ENCODE results near the gene EPN2. TPM values are rescaled to one million over a fixed set of nuclear protein-coding genes. Genes with fewer than 3 reads are reported as not detected.

Gene EPN2
- total and polyA plus RNA-seq, 2 experiments from 2014 or later: 34.0 to 149 TPM

DNA sequence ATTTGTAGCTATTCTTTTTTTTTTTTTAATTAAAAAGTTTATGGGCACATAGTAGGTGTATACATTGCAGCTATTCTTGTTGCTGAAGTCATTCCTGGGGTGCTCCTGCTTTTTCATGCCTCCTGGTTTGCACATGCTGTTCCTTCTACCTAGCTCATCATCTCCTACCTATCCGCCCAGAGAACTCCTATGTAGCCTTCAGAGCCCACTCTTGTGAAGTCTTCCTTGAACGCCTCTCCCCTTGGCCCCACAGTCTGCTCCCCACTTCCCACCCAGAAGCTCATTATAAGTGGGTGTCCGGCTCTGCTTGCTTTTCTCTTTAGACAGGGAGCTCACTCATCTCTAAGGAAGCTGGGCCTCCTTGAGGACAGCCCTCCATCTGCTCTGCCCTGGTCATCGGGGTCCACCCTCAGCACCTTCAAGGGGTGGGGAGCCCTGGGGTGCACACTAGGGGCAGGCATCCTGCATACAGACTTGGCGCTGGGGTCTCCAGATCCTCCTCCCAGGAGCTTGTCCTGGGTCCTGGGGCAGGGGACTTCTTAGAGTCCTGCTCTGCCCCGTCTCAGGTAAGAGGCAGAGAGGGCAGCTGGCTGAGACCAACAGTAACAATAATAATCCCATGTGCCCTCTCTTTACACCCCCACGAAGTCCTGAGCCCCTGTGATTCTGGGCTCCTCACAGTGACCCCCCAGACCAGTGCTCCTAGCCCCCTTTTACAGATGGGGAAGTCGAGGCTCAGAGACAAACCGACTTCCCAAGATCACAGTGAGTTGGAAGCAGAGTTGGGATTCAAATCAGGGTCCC is 128.9 kb downstream of the EPN2 start:
- no peaks in the 10 kb centered on the region; the same call in 2 of the 3 replicates for H3K9me3 Mint-ChIP-seq
- H3K4me3 Mint-ChIP-seq: no peak overlapping the region
- no peaks in the 10 kb centered on the region for H4K20me1 ChIP-seq (replicated peaks; ENCODE audit: insufficient read depth)
- H3K27me3 Mint-ChIP-seq (ENCODE audit: insufficient read depth, low read depth, poor library complexity): peaks cover 6% of the 10 kb centered on the region
- TF ChIP-seq ZNF114 (CRISPR knock-in tag; IDR thresholded peaks at IDR 0.05) (no peak), EZH2 (IDR thresholded peaks at IDR 0.05; ENCODE audit: low read depth, unreplicated experiment) (no peak), STAT1 (IDR thresholded peaks at IDR 0.05; ENCODE audit: unreplicated experiment) (no peak), NANOG (IDR thresholded peaks at IDR 0.05; ENCODE audit: borderline replicate concordance) (no peak), CREB1 (CRISPR knock-in tag; IDR thresholded peaks at IDR 0.05; ENCODE audit: low read depth) (no peak), ZNF331 (CRISPR knock-in tag; IDR thresholded peaks at IDR 0.05; ENCODE audit: low read depth) (no peak), EZH2phosphoT487 (IDR thresholded peaks at IDR 0.05; ENCODE audit: unreplicated experiment) (no peak), POLR2AphosphoS5 (IDR thresholded peaks at IDR 0.05; ENCODE audit: low read depth) (no peak), JUNB (IDR thresholded peaks at IDR 0.05; ENCODE audit: unreplicated experiment) (no peak)
- TF ChIP-seq, protein P1, sequence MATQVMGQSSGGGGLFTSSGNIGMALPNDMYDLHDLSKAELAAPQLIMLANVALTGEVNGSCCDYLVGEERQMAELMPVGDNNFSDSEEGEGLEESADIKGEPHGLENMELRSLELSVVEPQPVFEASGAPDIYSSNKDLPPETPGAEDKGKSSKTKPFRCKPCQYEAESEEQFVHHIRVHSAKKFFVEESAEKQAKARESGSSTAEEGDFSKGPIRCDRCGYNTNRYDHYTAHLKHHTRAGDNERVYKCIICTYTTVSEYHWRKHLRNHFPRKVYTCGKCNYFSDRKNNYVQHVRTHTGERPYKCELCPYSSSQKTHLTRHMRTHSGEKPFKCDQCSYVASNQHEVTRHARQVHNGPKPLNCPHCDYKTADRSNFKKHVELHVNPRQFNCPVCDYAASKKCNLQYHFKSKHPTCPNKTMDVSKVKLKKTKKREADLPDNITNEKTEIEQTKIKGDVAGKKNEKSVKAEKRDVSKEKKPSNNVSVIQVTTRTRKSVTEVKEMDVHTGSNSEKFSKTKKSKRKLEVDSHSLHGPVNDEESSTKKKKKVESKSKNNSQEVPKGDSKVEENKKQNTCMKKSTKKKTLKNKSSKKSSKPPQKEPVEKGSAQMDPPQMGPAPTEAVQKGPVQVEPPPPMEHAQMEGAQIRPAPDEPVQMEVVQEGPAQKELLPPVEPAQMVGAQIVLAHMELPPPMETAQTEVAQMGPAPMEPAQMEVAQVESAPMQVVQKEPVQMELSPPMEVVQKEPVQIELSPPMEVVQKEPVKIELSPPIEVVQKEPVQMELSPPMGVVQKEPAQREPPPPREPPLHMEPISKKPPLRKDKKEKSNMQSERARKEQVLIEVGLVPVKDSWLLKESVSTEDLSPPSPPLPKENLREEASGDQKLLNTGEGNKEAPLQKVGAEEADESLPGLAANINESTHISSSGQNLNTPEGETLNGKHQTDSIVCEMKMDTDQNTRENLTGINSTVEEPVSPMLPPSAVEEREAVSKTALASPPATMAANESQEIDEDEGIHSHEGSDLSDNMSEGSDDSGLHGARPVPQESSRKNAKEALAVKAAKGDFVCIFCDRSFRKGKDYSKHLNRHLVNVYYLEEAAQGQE (IDR thresholded peaks at IDR 0.05; ENCODE audit: unreplicated experiment): no peak
- TF ChIP-seq, protein P2, sequence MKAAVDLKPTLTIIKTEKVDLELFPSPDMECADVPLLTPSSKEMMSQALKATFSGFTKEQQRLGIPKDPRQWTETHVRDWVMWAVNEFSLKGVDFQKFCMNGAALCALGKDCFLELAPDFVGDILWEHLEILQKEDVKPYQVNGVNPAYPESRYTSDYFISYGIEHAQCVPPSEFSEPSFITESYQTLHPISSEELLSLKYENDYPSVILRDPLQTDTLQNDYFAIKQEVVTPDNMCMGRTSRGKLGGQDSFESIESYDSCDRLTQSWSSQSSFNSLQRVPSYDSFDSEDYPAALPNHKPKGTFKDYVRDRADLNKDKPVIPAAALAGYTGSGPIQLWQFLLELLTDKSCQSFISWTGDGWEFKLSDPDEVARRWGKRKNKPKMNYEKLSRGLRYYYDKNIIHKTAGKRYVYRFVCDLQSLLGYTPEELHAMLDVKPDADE (IDR thresholded peaks at IDR 0.05): no peak
- TF ChIP-seq, protein P3, sequence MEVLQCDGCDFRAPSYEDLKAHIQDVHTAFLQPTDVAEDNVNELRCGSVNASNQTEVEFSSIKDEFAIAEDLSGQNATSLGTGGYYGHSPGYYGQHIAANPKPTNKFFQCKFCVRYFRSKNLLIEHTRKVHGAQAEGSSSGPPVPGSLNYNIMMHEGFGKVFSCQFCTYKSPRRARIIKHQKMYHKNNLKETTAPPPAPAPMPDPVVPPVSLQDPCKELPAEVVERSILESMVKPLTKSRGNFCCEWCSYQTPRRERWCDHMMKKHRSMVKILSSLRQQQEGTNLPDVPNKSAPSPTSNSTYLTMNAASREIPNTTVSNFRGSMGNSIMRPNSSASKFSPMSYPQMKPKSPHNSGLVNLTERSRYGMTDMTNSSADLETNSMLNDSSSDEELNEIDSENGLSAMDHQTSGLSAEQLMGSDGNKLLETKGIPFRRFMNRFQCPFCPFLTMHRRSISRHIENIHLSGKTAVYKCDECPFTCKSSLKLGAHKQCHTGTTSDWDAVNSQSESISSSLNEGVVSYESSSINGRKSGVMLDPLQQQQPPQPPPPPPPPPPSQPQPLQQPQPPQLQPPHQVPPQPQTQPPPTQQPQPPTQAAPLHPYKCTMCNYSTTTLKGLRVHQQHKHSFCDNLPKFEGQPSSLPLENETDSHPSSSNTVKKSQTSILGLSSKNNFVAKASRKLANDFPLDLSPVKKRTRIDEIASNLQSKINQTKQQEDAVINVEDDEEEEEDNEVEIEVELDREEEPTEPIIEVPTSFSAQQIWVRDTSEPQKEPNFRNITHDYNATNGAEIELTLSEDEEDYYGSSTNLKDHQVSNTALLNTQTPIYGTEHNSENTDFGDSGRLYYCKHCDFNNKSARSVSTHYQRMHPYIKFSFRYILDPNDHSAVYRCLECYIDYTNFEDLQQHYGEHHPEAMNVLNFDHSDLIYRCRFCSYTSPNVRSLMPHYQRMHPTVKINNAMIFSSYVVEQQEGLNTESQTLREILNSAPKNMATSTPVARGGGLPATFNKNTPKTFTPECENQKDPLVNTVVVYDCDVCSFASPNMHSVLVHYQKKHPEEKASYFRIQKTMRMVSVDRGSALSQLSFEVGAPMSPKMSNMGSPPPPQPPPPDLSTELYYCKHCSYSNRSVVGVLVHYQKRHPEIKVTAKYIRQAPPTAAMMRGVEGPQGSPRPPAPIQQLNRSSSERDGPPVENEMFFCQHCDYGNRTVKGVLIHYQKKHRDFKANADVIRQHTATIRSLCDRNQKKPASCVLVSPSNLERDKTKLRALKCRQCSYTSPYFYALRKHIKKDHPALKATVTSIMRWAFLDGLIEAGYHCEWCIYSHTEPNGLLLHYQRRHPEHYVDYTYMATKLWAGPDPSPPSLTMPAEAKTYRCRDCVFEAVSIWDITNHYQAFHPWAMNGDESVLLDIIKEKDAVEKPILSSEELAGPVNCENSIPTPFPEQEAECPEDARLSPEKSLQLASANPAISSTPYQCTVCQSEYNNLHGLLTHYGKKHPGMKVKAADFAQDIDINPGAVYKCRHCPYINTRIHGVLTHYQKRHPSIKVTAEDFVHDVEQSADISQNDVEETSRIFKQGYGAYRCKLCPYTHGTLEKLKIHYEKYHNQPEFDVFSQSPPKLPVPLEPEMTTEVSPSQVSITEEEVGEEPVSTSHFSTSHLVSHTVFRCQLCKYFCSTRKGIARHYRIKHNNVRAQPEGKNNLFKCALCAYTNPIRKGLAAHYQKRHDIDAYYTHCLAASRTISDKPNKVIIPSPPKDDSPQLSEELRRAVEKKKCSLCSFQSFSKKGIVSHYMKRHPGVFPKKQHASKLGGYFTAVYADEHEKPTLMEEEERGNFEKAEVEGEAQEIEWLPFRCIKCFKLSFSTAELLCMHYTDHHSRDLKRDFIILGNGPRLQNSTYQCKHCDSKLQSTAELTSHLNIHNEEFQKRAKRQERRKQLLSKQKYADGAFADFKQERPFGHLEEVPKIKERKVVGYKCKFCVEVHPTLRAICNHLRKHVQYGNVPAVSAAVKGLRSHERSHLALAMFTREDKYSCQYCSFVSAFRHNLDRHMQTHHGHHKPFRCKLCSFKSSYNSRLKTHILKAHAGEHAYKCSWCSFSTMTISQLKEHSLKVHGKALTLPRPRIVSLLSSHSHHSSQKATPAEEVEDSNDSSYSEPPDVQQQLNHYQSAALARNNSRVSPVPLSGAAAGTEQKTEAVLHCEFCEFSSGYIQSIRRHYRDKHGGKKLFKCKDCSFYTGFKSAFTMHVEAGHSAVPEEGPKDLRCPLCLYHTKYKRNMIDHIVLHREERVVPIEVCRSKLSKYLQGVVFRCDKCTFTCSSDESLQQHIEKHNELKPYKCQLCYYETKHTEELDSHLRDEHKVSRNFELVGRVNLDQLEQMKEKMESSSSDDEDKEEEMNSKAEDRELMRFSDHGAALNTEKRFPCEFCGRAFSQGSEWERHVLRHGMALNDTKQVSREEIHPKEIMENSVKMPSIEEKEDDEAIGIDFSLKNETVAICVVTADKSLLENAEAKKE (CRISPR knock-in tag; IDR thresholded peaks at IDR 0.05): no peak
- TF ChIP-seq, protein P4, sequence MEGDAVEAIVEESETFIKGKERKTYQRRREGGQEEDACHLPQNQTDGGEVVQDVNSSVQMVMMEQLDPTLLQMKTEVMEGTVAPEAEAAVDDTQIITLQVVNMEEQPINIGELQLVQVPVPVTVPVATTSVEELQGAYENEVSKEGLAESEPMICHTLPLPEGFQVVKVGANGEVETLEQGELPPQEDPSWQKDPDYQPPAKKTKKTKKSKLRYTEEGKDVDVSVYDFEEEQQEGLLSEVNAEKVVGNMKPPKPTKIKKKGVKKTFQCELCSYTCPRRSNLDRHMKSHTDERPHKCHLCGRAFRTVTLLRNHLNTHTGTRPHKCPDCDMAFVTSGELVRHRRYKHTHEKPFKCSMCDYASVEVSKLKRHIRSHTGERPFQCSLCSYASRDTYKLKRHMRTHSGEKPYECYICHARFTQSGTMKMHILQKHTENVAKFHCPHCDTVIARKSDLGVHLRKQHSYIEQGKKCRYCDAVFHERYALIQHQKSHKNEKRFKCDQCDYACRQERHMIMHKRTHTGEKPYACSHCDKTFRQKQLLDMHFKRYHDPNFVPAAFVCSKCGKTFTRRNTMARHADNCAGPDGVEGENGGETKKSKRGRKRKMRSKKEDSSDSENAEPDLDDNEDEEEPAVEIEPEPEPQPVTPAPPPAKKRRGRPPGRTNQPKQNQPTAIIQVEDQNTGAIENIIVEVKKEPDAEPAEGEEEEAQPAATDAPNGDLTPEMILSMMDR (conservative IDR thresholded peaks at IDR 0.05; ENCODE audit: low read depth in 2 of 2): no peak
- no peaks in the 10 kb centered on the region; the same call in 2 of the 3 replicates for H3K36me3 Mint-ChIP-seq (ENCODE audit: low read depth)
- peaks cover 14% of the 10 kb centered on the region for H3K4me1 Mint-ChIP-seq
- H3K36me3 ChIP-seq (ENCODE audit: insufficient read depth): no peaks in the 10 kb centered on the region
- ATAC-seq (no peak), DNase-seq (ENCODE audit: low spot score) (no peak)
- no peak overlapping the region for H3K4me2 ChIP-seq
- no peak overlapping the region for H3K27ac ChIP-seq (ENCODE audit: low read depth)
- no peak overlapping the region for H3K27ac Mint-ChIP-seq
- no peak overlapping the region for H2AFZ ChIP-seq
- H3K27me3 ChIP-seq (ENCODE audit: insufficient read depth): no peaks in the 10 kb centered on the region
- no peaks in the 10 kb centered on the region for H3K79me2 ChIP-seq (replicated peaks; ENCODE audit: insufficient read depth)
- no peak overlapping the region for H3K4me3 ChIP-seq
- H3K9me2 ChIP-seq (ENCODE audit: insufficient read depth): no peaks in the 10 kb centered on the region
- no peaks in the 10 kb centered on the region for H3F3A ChIP-seq (replicated peaks; ENCODE audit: low read depth)
- H3K4me1 ChIP-seq (ENCODE audit: insufficient read depth): peaks cover 11% of the 10 kb centered on the region
